ENCODE measurements around the gene FMNL2.

DNA sequence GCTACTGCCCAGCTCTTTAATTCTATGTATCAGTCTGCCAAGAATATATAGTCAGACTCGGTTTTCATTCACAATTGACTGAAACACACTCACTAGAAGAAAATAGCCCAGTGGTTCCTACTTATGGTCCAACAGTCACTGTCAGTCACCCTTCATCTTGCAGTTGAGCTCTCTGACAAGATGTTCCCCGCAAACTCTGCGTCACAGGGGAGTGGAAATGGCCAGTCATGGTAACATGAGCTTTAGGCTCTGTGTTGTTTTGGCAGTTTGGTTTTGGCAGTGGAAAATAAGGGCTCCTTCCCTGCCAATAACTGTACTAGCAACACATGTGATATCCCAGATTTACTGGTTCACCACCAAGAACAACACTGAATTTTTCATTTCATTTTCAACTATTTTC is 259.8 kb downstream of the FMNL2 start:
- no peak for TF ChIP-seq POLR2A (IDR thresholded peaks at IDR 0.05; ENCODE audit: low read depth, low read length)
- TF ChIP-seq POLR2AphosphoS5 (IDR thresholded peaks at IDR 0.05; ENCODE audit: low read depth, low read length) = no peak
- no peak for TF ChIP-seq TAF1 (IDR thresholded peaks at IDR 0.05; ENCODE audit: borderline replicate concordance, low read depth, low read length)
